ENCODE results near the gene OR8D2. TPM values are rescaled to one million over a fixed set of nuclear protein-coding genes. Genes with fewer than 3 reads are reported as not detected.

The OR8D2 gene
- total and polyA plus RNA-seq, 7 donors: not detected

- TF ChIP-seq CTCF (IDR thresholded peaks at IDR 0.05): no peak
- 74 to 90% (median 77%) methylated on average over 2 of the region's 2 CpGs for WGBS, 3 donors
- no peak for ATAC-seq
- H3K36me3 ChIP-seq (ENCODE audit: insufficient read depth in 1 of 2, low read depth in 1 of 2): no peaks in the 10 kb centered on the region
- H3K4me3 ChIP-seq: no peak overlapping the region
- H3K27me3 ChIP-seq (ENCODE audit: insufficient read depth in 3 of 3, low read length in 2 of 3): no peaks in the 10 kb centered on the region
- no peaks in the 10 kb centered on the region for H3K9me3 ChIP-seq
- no peak for DNase-seq
- H3K27ac ChIP-seq: no peak overlapping the region
- H3K4me1 ChIP-seq: no peaks in the 10 kb centered on the region
- intact Hi-C loops (cut with DNase I): no loop called here
These were observed 20.1 kb upstream of the OR8D2 start for GRCh38 chr11:124340142-124340447.

- no peak for ATAC-seq
- Histone ChIP-seq H3K9me3 (no peaks in the 10 kb centered on the region), H3K27ac (no peak overlapping the region)
These were observed 19.6 kb upstream of the OR8D2 start for GRCh38 chr11:124339396-124340141.

GRCh38 chr11:124331873-124332272 lies 11.9 kb upstream of the OR8D2 start:
- Histone ChIP-seq H3K27me3 (ENCODE audit: insufficient read depth in 3 of 3, low read length in 2 of 3) (no peaks in the 10 kb centered on the region), H3K36me3 (ENCODE audit: insufficient read depth in 1 of 2, low read depth in 1 of 2) (no peaks in the 10 kb centered on the region), H3K27ac (no peak overlapping the region), H3K9me3 (no peaks in the 10 kb centered on the region), H3K4me3 (no peak overlapping the region), H3K4me1 (no peaks in the 10 kb centered on the region)
- intact Hi-C loops (cut with DNase I): no loop called here
- no peak for ATAC-seq
- WGBS, 3 donors: 75 to 81% (median 76%) methylated on average over 3 of the region's 3 CpGs
- DNase-seq: no peak
- TF ChIP-seq CTCF (IDR thresholded peaks at IDR 0.05): no peak

More at GRCh38 chr11:124339396-124340141, 19.6 kb upstream of the OR8D2 start:
- no peak for DNase-seq
- Histone ChIP-seq H3K27me3 (ENCODE audit: insufficient read depth in 3 of 3, low read length in 2 of 3) (no peaks in the 10 kb centered on the region), H3K4me1 (no peaks in the 10 kb centered on the region), H3K36me3 (ENCODE audit: insufficient read depth in 1 of 2, low read depth in 1 of 2) (no peaks in the 10 kb centered on the region), H3K4me3 (no peak overlapping the region)
- TF ChIP-seq CTCF (IDR thresholded peaks at IDR 0.05): no peak
- 82 to 84% (median 83%) methylated on average over 6 of the region's 6 CpGs for WGBS, 3 donors
- intact Hi-C loops (cut with DNase I): no loop called here

- Histone ChIP-seq H3K4me3 (no peak overlapping the region), H3K9me3 (no peaks in the 10 kb centered on the region), H3K36me3 (ENCODE audit: insufficient read depth in 1 of 2, low read depth in 1 of 2) (no peaks in the 10 kb centered on the region), H3K27me3 (ENCODE audit: insufficient read depth in 3 of 3, low read length in 2 of 3) (no peaks in the 10 kb centered on the region), H3K4me1 (no peaks in the 10 kb centered on the region), H3K27ac (no peak overlapping the region)
- DNase-seq (no peak), ATAC-seq (no peak)
- WGBS, 3 donors: 38 to 48% (median 48%) methylated on average over 2 of the region's 2 CpGs
- intact Hi-C loops (cut with DNase I): no loop called here
- no peak for TF ChIP-seq CTCF (IDR thresholded peaks at IDR 0.05)
These were observed 9.9 kb upstream of the OR8D2 start for GRCh38 chr11:124329787-124330478.

Measured in psoas muscle (tissue), 8 donors.